ENCODE measurements around the gene TIMM22.

TIMM22 gene

GRCh38 chr17:1000597-1001461 is 3.9 kb downstream of the TIMM22 start:
- in situ Hi-C loops (cut with HindIII; ENCODE audit: low sequenced_read_pairs), result no loop called here

DNA sequence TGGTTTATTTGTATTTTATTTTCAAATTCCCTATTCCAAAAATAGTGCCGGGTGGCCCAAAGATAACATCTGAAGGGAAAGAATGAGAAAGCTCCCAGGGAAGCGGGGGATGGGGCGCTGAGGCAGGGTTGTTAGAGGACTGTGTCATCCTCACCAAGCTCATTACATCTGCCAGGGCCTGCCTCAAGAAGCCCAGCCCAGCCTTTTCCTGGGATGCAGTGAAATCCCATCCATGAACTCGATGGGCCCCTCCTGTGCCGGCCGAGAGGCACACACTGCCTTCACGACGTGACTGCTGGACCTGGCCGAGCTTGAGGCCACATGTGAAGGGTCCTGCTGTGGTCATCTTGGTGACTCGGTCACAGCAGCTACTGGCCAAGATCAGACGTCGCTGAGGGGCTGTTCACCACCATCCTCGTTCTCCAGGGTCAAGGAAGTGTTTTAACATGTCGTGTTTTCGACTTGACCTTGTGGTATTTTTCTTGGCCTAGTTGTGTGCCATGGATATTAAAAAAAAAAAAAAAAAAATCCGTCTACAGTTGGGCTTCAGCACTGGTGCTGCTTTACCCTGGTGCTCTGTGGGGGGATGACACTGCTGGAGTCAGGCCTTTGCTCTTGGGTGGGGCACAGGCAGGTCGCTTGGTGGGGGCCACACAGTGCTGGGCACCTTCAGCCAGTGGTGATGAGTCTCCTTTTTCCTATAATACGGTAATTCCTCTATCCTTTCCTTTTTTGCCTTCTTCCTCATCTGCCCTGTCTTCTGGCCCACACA is 4.9 kb downstream of the TIMM22 start:
- in situ Hi-C loops (cut with HindIII; ENCODE audit: low sequenced_read_pairs), result no loop called here

- in situ Hi-C loops (cut with HindIII; ENCODE audit: low sequenced_read_pairs), result no loop called here
Measured at GRCh38 chr17:1002412-1002753, 5.5 kb downstream of the TIMM22 start.

- in situ Hi-C loops (cut with HindIII; ENCODE audit: low sequenced_read_pairs), result no loop called here
Measured at GRCh38 chr17:1002771-1003555, 6.0 kb downstream of the TIMM22 start.

DNA sequence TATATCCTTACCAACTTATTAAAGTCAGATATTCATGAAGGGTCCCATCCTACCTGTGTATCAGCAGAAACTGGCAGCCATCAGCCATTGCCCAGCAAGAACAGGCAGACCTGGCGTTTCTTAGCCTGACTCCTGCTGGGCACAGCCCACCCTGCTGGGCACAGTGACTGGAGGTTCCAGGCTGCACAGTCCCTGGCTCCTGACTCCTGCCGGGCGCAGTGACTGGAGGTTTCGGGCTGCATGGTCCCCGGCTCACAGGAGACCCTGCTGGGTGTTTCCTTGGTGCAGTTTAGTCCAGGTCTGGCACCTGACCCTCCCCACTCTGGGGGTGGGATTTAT is 6.7 kb downstream of the TIMM22 start:
- in situ Hi-C loops (cut with HindIII; ENCODE audit: low sequenced_read_pairs), result no loop called here

- in situ Hi-C loops (cut with HindIII; ENCODE audit: low sequenced_read_pairs), result no loop called here
Measured at GRCh38 chr17:1003972-1004768, 7.2 kb downstream of the TIMM22 start.

DNA sequence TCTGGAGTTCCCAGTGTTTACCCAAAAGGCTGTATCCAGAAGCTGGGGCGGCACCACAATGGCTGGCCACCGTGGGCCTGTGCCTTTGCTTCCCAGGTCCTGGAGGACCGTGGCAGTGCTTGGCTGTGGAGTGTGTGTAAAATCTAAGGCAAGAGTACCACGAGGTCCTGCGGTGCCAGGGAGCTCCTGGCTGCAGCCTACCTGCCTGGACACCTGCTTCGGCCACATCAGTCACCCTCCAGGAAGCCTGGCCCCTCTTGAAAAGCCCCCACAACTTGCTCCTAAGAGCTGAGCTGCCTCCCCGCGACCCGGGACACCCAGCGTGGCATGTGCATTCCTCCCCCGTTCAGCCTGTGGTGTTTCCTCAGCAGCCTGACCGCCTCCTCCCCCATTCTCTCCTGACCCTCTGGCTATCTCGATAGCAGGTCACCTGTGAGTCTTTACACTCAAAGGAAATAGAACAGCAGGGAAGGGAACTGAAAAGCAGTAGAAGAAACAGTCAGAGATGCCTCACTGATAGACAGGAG is 7.9 kb downstream of the TIMM22 start:
- in situ Hi-C loops (cut with HindIII; ENCODE audit: low sequenced_read_pairs), result no loop called here

DNA sequence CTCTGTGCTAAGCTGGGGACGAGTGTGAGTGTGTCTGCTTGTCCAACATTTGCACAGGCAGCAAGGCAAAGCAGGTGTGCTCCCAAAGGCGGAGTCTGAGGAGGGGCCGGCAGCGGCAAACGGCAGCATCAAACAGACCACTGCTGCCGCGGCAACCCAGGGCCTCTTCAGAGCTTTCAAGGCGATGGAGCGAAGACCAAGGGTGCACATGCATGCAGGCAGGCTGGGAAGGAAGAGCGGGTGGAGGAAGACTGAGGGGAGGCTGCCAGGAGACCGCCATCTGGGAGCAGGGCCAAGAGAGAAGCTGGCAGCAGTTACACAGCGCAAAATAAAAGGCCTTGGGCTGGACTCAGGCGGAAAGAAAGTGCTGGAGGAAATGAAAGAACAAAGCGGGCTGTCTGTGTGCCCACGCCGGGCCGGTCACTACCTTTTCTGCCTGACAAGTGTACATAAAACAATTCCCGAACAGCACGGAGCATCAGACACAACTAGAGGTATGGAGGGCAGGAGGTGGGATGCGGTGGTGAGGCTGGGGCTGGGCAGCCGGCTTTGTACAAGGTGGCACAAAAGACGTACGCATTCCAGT is 8.5 kb downstream of the TIMM22 start:
- in situ Hi-C loops (cut with HindIII; ENCODE audit: low sequenced_read_pairs), result no loop called here

GRCh38 chr17:1006054-1006453 is 9.1 kb downstream of the TIMM22 start:
- in situ Hi-C loops (cut with HindIII; ENCODE audit: low sequenced_read_pairs), result no loop called here

GRCh38 chr17:1007310-1008007 is 10.5 kb downstream of the TIMM22 start:
- in situ Hi-C loops (cut with HindIII; ENCODE audit: low sequenced_read_pairs), result no loop called here

- in situ Hi-C loops (cut with HindIII; ENCODE audit: low sequenced_read_pairs), result no loop called here
Measured at GRCh38 chr17:1008008-1008761, 11.3 kb downstream of the TIMM22 start.

GRCh38 chr17:1009229-1010085 is 12.5 kb downstream of the TIMM22 start:
- in situ Hi-C loops (cut with HindIII; ENCODE audit: low sequenced_read_pairs), result no loop called here

GRCh38 chr17:1010086-1010450 is 13.1 kb downstream of the TIMM22 start:
- in situ Hi-C loops (cut with HindIII; ENCODE audit: low sequenced_read_pairs), result no loop called here

DNA sequence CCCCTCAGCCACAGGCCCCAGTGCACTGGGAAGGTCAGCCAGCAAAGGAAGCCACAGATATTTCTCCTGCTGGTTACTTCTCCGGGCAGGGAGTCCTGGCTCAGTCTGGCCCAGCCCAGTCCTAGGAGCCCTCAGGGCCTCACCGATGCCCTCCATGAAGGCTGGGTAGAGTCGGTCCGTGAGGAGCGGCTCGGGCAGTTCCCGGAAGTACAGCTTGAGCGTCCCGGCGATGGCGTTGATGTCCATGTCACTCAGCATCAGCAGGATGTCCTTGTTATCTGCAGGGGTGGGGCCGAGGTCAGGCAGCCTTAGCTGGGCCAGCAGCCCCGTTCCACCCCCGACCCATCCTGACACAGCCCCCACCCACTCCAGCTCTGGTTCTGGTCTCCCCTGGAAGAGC is 13.7 kb downstream of the TIMM22 start:
- in situ Hi-C loops (cut with HindIII; ENCODE audit: low sequenced_read_pairs), result no loop called here

GRCh38 chr17:1011138-1011537 is 14.2 kb downstream of the TIMM22 start:
- in situ Hi-C loops (cut with HindIII; ENCODE audit: low sequenced_read_pairs), result no loop called here

GRCh38 chr17:1011760-1012735 is 15.1 kb downstream of the TIMM22 start:
- in situ Hi-C loops (cut with HindIII; ENCODE audit: low sequenced_read_pairs), result no loop called here

All from DLD1 (cell line).